ENCODE data around the gene BDKRB1. TPM values are rescaled to one million over a fixed set of nuclear protein-coding genes. Genes with fewer than 3 reads are reported as not detected.

Gene BDKRB1
- total and polyA plus RNA-seq, 2 donors (not counting 1 experiment from before 2014, with no cell fraction given), result 5.4 to 22.5 TPM

DNA sequence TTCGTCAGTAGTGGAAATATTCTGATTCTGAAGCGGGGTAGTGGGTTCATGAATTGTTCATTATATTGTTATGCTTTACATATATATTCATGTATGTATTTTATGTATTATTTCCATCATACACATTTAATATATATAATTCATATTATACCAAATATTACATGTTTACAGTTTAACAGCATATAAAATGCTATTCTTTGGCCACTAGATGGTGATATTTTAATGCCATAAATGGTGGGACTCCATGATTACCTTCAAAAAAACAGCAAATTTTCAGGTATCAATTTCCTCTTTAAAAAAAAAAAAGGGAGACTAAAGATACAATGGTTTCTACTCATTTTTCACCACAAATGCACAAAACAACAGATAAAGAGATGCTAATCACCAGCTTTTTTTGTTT is 41.0 kb downstream of the BDKRB1 start:
- Histone ChIP-seq H3K27ac (ENCODE audit: insufficient read depth, low read length) (no peak overlapping the region), H3K27me3 (ENCODE audit: control insufficient read depth, insufficient read depth, low read length) (no peaks in the 10 kb centered on the region), H3K4me2 (ENCODE audit: extremely low read depth, insufficient read depth, low read length) (no peak overlapping the region), H3K4me3 (replicated peaks in 1 of 4; ENCODE audit: control extremely low read depth in 1 of 4, insufficient read depth in 1 of 4, low read depth in 3 of 4, low read length in 4 of 4) (no peak overlapping the region), H3K36me3 (ENCODE audit: control insufficient read depth, insufficient read depth, low read length) (no peaks in the 10 kb centered on the region), H2AFZ (ENCODE audit: low read length) (no peak overlapping the region), H3K79me2 (ENCODE audit: control insufficient read depth, insufficient read depth, low read length) (no peaks in the 10 kb centered on the region), H3K4me1 (ENCODE audit: control insufficient read depth, extremely low read depth, insufficient read depth, low read length) (no peaks in the 10 kb centered on the region), H4K20me1 (ENCODE audit: control insufficient read depth, extremely low read depth, insufficient read depth, low read length) (no peaks in the 10 kb centered on the region), H3K9ac (ENCODE audit: insufficient read depth, low read length) (no peak overlapping the region), H3K9me3 (ENCODE audit: control insufficient read depth, insufficient read depth, low read depth, low read length) (no peaks in the 10 kb centered on the region)
- TF ChIP-seq EZH2 (IDR thresholded peaks at IDR 0.05; ENCODE audit: low read length, missing control alignments) (no peak), CTCF (conservative IDR thresholded peaks at IDR 0.05 in 1 of 2, IDR thresholded peaks at IDR 0.05 in 1 of 2; ENCODE audit: low read depth in 1 of 2, low read length in 2 of 2) (peak in 1 of 2 donors; percentile 40)
- DNase-seq (ENCODE audit: low read depth in 2 of 2), result peak in 1 of 2 donors; percentile 22

DNA sequence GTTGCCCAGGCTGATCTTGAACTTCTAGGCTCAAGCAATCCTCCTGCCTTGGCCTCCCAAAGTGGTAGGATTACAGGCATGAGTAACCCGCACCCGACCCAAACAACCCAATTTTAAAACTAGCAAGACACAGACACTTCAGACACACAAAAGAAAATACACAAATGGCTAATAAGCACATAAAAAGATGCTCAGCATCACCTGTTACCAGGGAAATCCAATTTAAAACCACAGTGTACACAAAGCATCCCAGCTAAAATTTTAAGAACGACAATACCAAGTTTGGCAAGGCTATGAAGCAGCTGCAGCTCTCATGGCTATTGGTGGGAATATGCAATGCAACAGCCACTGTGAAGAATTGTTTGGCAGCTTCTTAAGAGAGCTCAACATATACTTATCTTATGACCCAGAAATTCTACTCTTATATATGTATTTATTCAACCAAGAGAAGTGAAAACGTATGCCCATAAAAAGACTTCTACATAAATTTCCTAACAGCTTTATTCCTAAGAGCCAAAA is 42.0 kb downstream of the BDKRB1 start:
- H3K9ac ChIP-seq (ENCODE audit: insufficient read depth, low read length), result no peak overlapping the region
- no peaks in the 10 kb centered on the region for H3K36me3 ChIP-seq (ENCODE audit: control insufficient read depth, insufficient read depth, low read length)
- no peaks in the 10 kb centered on the region for H3K27me3 ChIP-seq (ENCODE audit: control insufficient read depth, insufficient read depth, low read length)
- H3K27ac ChIP-seq (ENCODE audit: insufficient read depth, low read length), result no peak overlapping the region
- no peaks in the 10 kb centered on the region for H4K20me1 ChIP-seq (ENCODE audit: control insufficient read depth, extremely low read depth, insufficient read depth, low read length)
- no peak for DNase-seq (ENCODE audit: low read depth in 2 of 2)
- no peak overlapping the region for H3K4me3 ChIP-seq (replicated peaks in 1 of 4; ENCODE audit: control extremely low read depth in 1 of 4, insufficient read depth in 1 of 4, low read depth in 3 of 4, low read length in 4 of 4)
- no peaks in the 10 kb centered on the region for H3K79me2 ChIP-seq (ENCODE audit: control insufficient read depth, insufficient read depth, low read length)
- TF ChIP-seq EZH2 (IDR thresholded peaks at IDR 0.05; ENCODE audit: low read length, missing control alignments), result no peak
- no peak for TF ChIP-seq CTCF (conservative IDR thresholded peaks at IDR 0.05 in 1 of 2, IDR thresholded peaks at IDR 0.05 in 1 of 2; ENCODE audit: low read depth in 1 of 2, low read length in 2 of 2)
- no peak overlapping the region for H2AFZ ChIP-seq (ENCODE audit: low read length)
- H3K9me3 ChIP-seq (ENCODE audit: control insufficient read depth, insufficient read depth, low read depth, low read length), result no peaks in the 10 kb centered on the region
- no peaks in the 10 kb centered on the region for H3K4me1 ChIP-seq (ENCODE audit: control insufficient read depth, extremely low read depth, insufficient read depth, low read length)
- no peak overlapping the region for H3K4me2 ChIP-seq (ENCODE audit: extremely low read depth, insufficient read depth, low read length)

GRCh38 chr14:96299441-96299840 is 43.4 kb downstream of the BDKRB1 start:
- no peak overlapping the region for H3K27ac ChIP-seq (ENCODE audit: insufficient read depth, low read length)
- no peaks in the 10 kb centered on the region for H4K20me1 ChIP-seq (ENCODE audit: control insufficient read depth, extremely low read depth, insufficient read depth, low read length)
- no peaks in the 10 kb centered on the region for H3K79me2 ChIP-seq (ENCODE audit: control insufficient read depth, insufficient read depth, low read length)
- no peaks in the 10 kb centered on the region for H3K27me3 ChIP-seq (ENCODE audit: control insufficient read depth, insufficient read depth, low read length)
- no peaks in the 10 kb centered on the region for H3K36me3 ChIP-seq (ENCODE audit: control insufficient read depth, insufficient read depth, low read length)
- H3K4me1 ChIP-seq (ENCODE audit: control insufficient read depth, extremely low read depth, insufficient read depth, low read length), result no peaks in the 10 kb centered on the region
- H3K9me3 ChIP-seq (ENCODE audit: control insufficient read depth, insufficient read depth, low read depth, low read length), result no peaks in the 10 kb centered on the region
- TF ChIP-seq EZH2 (IDR thresholded peaks at IDR 0.05; ENCODE audit: low read length, missing control alignments) (no peak), CTCF (conservative IDR thresholded peaks at IDR 0.05 in 1 of 2, IDR thresholded peaks at IDR 0.05 in 1 of 2; ENCODE audit: low read depth in 1 of 2, low read length in 2 of 2) (no peak)
- no peak overlapping the region for H3K4me3 ChIP-seq (replicated peaks in 1 of 4; ENCODE audit: control extremely low read depth in 1 of 4, insufficient read depth in 1 of 4, low read depth in 3 of 4, low read length in 4 of 4)
- H3K9ac ChIP-seq (ENCODE audit: insufficient read depth, low read length), result no peak overlapping the region
- no peak for DNase-seq (ENCODE audit: low read depth in 2 of 2)
- H2AFZ ChIP-seq (ENCODE audit: low read length), result no peak overlapping the region
- H3K4me2 ChIP-seq (ENCODE audit: extremely low read depth, insufficient read depth, low read length), result no peak overlapping the region

Data from fibroblast of lung (primary cell).